ENCODE results near the gene GPR18. TPM values are rescaled to one million over a fixed set of nuclear protein-coding genes. Genes with fewer than 3 reads are reported as not detected.

GPR18 gene
- total RNA-seq, 8 experiments from 2014 or later: 0.63 to 9.4 (median 1.1) TPM

GRCh38 chr13:99205621-99206220 is 52.5 kb downstream of the GPR18 start:
- 50 to 100% (median 96%) methylated on average over 2 to 7 of the region's 22 CpGs; no CpG with 5 or more reads in 4 of the 10 experiments for WGBS, 10 experiments
- Histone ChIP-seq H3K27ac (no peak overlapping the region), H3K4me3 (no peak overlapping the region), H3K4me1 (replicated peaks in 1 of 2) (peaks cover 2 to 4% of the 10 kb centered on the region in 2 donors)
- in situ Hi-C loops (cut with MboI; ENCODE audit: low pct_unique_long_range_greater_than_20kb in 2 of 9, low sequenced_read_pairs in 9 of 9, unreplicated experiment in 9 of 9): no loop called here
- ATAC-seq (replicated peaks in 6 of 8): no peak

Other genes starting within 250 kb of the GPR18 start
- gene UBAC2, start 57.5 kb downstream of the GPR18 start, total RNA-seq: 10 to 100 TPM; 28.5 to 47.7 (median 34.9) TPM
- 1 to 10 TPM in 4 of 8 experiments, under 1 TPM in 4; 0.63 to 6.1 (median 1.1) TPM for gene GPR183, start 49.0 kb upstream of the GPR18 start, total RNA-seq
- 100 to 1,000 TPM in 1 of 8 experiments, 10 to 100 TPM in 7; 56.8 to 140 (median 76.3) TPM for gene TM9SF2, start 243.1 kb upstream of the GPR18 start, total RNA-seq